Stimulated activated CD8-positive, alpha-beta memory T cell treated with anti-CD3 and anti-CD28 coated beads, Interleukin-15, amount 100 ng/mL, for 24 hours (primary cell): Measurements from ENCODE around the gene IL36A.

ENCODE experiments used
- DNase-seq: peaks from one replicate; pipeline ENCODE4 v3.0.0-alpha.2; 2020; ENCODE audit warnings: low read depth

The IL36A gene

GRCh38 chr2:113005030-113005509, at the start of gene IL36A:
Gene IL36A (plus strand): TSS chr2:113005459. CDS start chr2:113005872, 413 bp downstream.
- no peak for DNase-seq

GRCh38 chr2:112957511-112957910, 47.7 kb upstream of the IL36A start:
- DNase-seq = no peak

GRCh38 chr2:112958428-112959108, 46.7 kb upstream of the IL36A start:
- DNase-seq = no peak

GRCh38 chr2:112959109-112959812, 46.0 kb upstream of the IL36A start:
- DNase-seq = no peak

GRCh38 chr2:112960230-112960825, 44.9 kb upstream of the IL36A start:
- no peak for DNase-seq

- no peak for DNase-seq
Observed at GRCh38 chr2:112962308-112963175, 42.7 kb upstream of the IL36A start.

- no peak for DNase-seq
Observed at GRCh38 chr2:112967023-112967422, 38.2 kb upstream of the IL36A start.

- no peak for DNase-seq
Observed at GRCh38 chr2:112972423-112973086, 32.7 kb upstream of the IL36A start.

- DNase-seq = no peak
Observed at GRCh38 chr2:112973156-112973555, 32.1 kb upstream of the IL36A start.

GRCh38 chr2:112977559-112978056, 27.7 kb upstream of the IL36A start, which contains the start of gene IL36G:
Gene IL36G (plus strand): TSS chr2:112978006. CDS start chr2:112978639, 633 bp downstream.
- DNase-seq = no peak

- no peak for DNase-seq
Observed at GRCh38 chr2:112979731-112980130, 25.5 kb upstream of the IL36A start.

GRCh38 chr2:112980537-112980936, 24.7 kb upstream of the IL36A start:
- DNase-seq = no peak

GRCh38 chr2:112985090-112985489, 20.2 kb upstream of the IL36A start:
- no peak for DNase-seq

GRCh38 chr2:112989611-112990010, 15.6 kb upstream of the IL36A start:
- no peak for DNase-seq

GRCh38 chr2:112993831-112994230, 11.4 kb upstream of the IL36A start:
- DNase-seq = no peak

- DNase-seq = no peak
Observed at GRCh38 chr2:112994648-112995047, 10.6 kb upstream of the IL36A start.

- no peak for DNase-seq
Observed at GRCh38 chr2:112995346-112995920, 9.8 kb upstream of the IL36A start.

- DNase-seq = no peak
Observed at GRCh38 chr2:112996635-112997034, 8.6 kb upstream of the IL36A start.

GRCh38 chr2:112997151-112997550, 8.1 kb upstream of the IL36A start:
- no peak for DNase-seq

GRCh38 chr2:113000436-113000835, 4.8 kb upstream of the IL36A start:
- no peak for DNase-seq

- no peak for DNase-seq
Observed at GRCh38 chr2:113002677-113003076, 2.6 kb upstream of the IL36A start.
